BLaER1 treated with 17β-estradiol and CSF1 and Interleukin-3, amounts not matched to agents 10 nM and 100 nM (cell line): ENCODE data around the gene EIF2AK2.
A peak's percentile ranks its signal among the peaks of the same experiment; 100 is the strongest.

Experiments used
- H3K27ac ChIP-seq, 11 experiments: shearing (Covaris generic); formaldehyde crosslinking; 2 replicates each; pipeline ENCODE4 v1.8.1; 2022
- H3K27me3 ChIP-seq, 11 experiments: shearing (Covaris generic); formaldehyde crosslinking; 2 replicates each; pipeline ENCODE4 v1.8.1; 2022
- H3K36me3 ChIP-seq, 11 experiments: shearing (Covaris generic); formaldehyde crosslinking; 2 replicates each; pipeline ENCODE4 v1.8.1; 2022
- H3K4me1 ChIP-seq, 10 experiments: shearing (Covaris generic); formaldehyde crosslinking; 2 replicates each; pipeline ENCODE4 v1.8.1; 2022
- H3K4me2 ChIP-seq, 11 experiments: shearing (Covaris generic); formaldehyde crosslinking; 2 replicates each; pipeline ENCODE4 v1.8.1; 2022
- H3K4me3 ChIP-seq, 10 experiments: shearing (Covaris generic); formaldehyde crosslinking; 2 replicates each; pipeline ENCODE4 v1.8.1; 2022
- H3K9ac ChIP-seq, 11 experiments: shearing (Covaris generic); formaldehyde crosslinking; 2 replicates each; pipeline ENCODE4 v1.8.1; 2022
- H3K9me3 ChIP-seq, 11 experiments: shearing (Covaris generic); formaldehyde crosslinking; replicated peaks in 1 of 11; 2 replicates each; pipeline ENCODE4 v1.8.1; 2022
- H4K20me1 ChIP-seq, 11 experiments: shearing (Covaris generic); formaldehyde crosslinking; 2 replicates each; pipeline ENCODE4 v1.8.1; 2022
- Cebpa-rat ChIP-seq, 11 experiments: shearing (Covaris generic); IDR thresholded peaks; 2 replicates each; pipeline ENCODE4 v1.8.1; 2022

The EIF2AK2 gene

GRCh38 chr2:37132914-37133313 lies 23.9 kb downstream of the EIF2AK2 start:
- Histone ChIP-seq H3K9ac (no peak overlapping the region), H4K20me1 (no peaks in the 10 kb centered on the region), H3K27me3 (no peaks in the 10 kb centered on the region), H3K9me3 (peaks cover 0 to 6% (median 0%) of the 10 kb centered on the region in 11 experiments; a peak in 1 of 22 replicates), H3K4me1 (no peaks in the 10 kb centered on the region), H3K4me2 (no peak overlapping the region), H3K4me3 (no peak overlapping the region), H3K27ac (no peak overlapping the region), H3K36me3 (peaks cover 98 to 100% (median 100%) of the 10 kb centered on the region in 11 experiments)
- no peak for TF ChIP-seq Cebpa-rat (IDR thresholded peaks at IDR 0.05)

- no peak for TF ChIP-seq Cebpa-rat (IDR thresholded peaks at IDR 0.05)
- H3K4me3 ChIP-seq, result no peak overlapping the region
- no peak overlapping the region for H3K4me2 ChIP-seq
- no peak overlapping the region for H3K27ac ChIP-seq
- no peak overlapping the region for H3K9ac ChIP-seq
- no peaks in the 10 kb centered on the region for H3K4me1 ChIP-seq
- no peaks in the 10 kb centered on the region for H3K27me3 ChIP-seq
- peaks cover 0 to 3% (median 0%) of the 10 kb centered on the region in 11 experiments; a peak in 1 of 22 replicates for H4K20me1 ChIP-seq
- H3K36me3 ChIP-seq, result peaks cover 87 to 100% (median 97%) of the 10 kb centered on the region in 11 experiments
- H3K9me3 ChIP-seq, result no peaks in the 10 kb centered on the region
Observed at GRCh38 chr2:37125416-37125815, 31.4 kb downstream of the EIF2AK2 start.

GRCh38 chr2:37119157-37119556 lies 37.6 kb downstream of the EIF2AK2 start:
- no peaks in the 10 kb centered on the region for H3K27me3 ChIP-seq
- H3K9me3 ChIP-seq, result no peaks in the 10 kb centered on the region
- TF ChIP-seq Cebpa-rat (IDR thresholded peaks at IDR 0.05), result no peak
- no peaks in the 10 kb centered on the region for H3K4me1 ChIP-seq
- H3K36me3 ChIP-seq, result peaks cover 77 to 98% (median 89%) of the 10 kb centered on the region in 11 experiments
- H4K20me1 ChIP-seq, result peaks cover 0 to 13% (median 0%) of the 10 kb centered on the region in 11 experiments; a peak in 3 of 22 replicates
- no peak overlapping the region for H3K4me3 ChIP-seq
- peak overlapping the region in 2 of 11 experiments; percentile 8 to 30; a peak in 2 of 22 replicates for H3K27ac ChIP-seq
- no peak overlapping the region for H3K9ac ChIP-seq
- H3K4me2 ChIP-seq, result no peak overlapping the region

- H3K4me3 ChIP-seq, result no peak overlapping the region
- no peak overlapping the region for H3K27ac ChIP-seq
- H3K27me3 ChIP-seq, result no peaks in the 10 kb centered on the region
- no peak overlapping the region for H3K9ac ChIP-seq
- H3K4me1 ChIP-seq, result no peaks in the 10 kb centered on the region
- H4K20me1 ChIP-seq, result peaks cover 0 to 13% (median 0%) of the 10 kb centered on the region in 11 experiments; a peak in 3 of 22 replicates
- TF ChIP-seq Cebpa-rat (IDR thresholded peaks at IDR 0.05), result no peak
- H3K36me3 ChIP-seq, result peaks cover 73 to 98% (median 86%) of the 10 kb centered on the region in 11 experiments
- H3K4me2 ChIP-seq, result no peak overlapping the region
- no peaks in the 10 kb centered on the region for H3K9me3 ChIP-seq
Observed at GRCh38 chr2:37117566-37117965, 39.2 kb downstream of the EIF2AK2 start.

- Histone ChIP-seq H3K4me1 (no peaks in the 10 kb centered on the region), H3K4me2 (no peak overlapping the region), H3K9me3 (no peaks in the 10 kb centered on the region), H3K9ac (no peak overlapping the region), H3K27ac (no peak overlapping the region), H3K4me3 (no peak overlapping the region), H3K27me3 (no peaks in the 10 kb centered on the region), H3K36me3 (peaks cover 65 to 98% (median 84%) of the 10 kb centered on the region in 11 experiments), H4K20me1 (peaks cover 0 to 13% (median 0%) of the 10 kb centered on the region in 11 experiments; a peak in 2 of 22 replicates)
- TF ChIP-seq Cebpa-rat (IDR thresholded peaks at IDR 0.05), result no peak
Observed at GRCh38 chr2:37111958-37112357, 44.8 kb downstream of the EIF2AK2 start.

DNA sequence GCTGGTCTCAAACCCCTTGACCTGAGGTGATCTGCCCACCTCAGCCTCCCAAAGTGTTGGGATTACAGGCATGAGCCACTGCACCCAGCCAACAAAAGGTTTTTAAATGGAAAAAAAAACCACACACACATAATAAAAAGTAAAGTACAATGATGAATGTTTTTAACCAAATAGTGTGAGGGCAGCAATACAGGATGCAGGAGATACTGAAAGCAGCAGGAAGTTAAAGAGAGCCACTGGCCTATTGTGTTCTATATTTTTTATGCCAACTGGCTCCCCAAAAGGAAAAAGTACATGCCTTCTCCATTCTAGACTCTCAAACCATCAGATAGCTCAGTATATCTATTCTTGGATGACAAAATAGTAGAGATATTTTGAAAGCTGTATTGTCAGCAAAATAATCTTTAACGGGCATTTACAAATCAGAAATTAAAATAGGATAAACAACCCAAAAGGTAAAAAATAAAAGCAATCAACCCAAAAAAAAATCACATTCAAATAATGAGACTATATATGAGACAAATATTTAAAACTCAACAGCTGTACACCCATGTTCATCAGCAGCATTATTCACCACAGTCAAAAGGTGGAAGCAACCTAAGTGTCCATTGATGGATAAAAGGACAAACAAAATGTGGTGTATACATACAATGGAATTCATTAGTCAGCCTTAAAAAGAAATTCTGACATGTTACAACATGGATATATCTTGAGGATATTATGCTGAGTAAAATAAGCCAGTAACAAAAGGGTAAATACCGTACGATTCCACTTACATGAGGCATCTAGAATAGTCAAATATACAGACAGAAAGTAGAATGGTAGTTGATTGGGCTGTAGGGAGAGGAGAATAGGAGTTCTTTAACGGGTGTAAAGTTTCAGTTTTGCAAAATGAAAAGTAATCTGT lies 46.2 kb downstream of the EIF2AK2 start:
- no peak overlapping the region for H3K4me3 ChIP-seq
- no peak overlapping the region for H3K9ac ChIP-seq
- H3K36me3 ChIP-seq, result peaks cover 64 to 98% (median 84%) of the 10 kb centered on the region in 11 experiments
- no peak for TF ChIP-seq Cebpa-rat (IDR thresholded peaks at IDR 0.05)
- no peaks in the 10 kb centered on the region for H4K20me1 ChIP-seq
- no peaks in the 10 kb centered on the region for H3K9me3 ChIP-seq
- no peak overlapping the region for H3K4me2 ChIP-seq
- H3K27me3 ChIP-seq, result no peaks in the 10 kb centered on the region
- H3K27ac ChIP-seq, result no peak overlapping the region
- H3K4me1 ChIP-seq, result no peaks in the 10 kb centered on the region

DNA sequence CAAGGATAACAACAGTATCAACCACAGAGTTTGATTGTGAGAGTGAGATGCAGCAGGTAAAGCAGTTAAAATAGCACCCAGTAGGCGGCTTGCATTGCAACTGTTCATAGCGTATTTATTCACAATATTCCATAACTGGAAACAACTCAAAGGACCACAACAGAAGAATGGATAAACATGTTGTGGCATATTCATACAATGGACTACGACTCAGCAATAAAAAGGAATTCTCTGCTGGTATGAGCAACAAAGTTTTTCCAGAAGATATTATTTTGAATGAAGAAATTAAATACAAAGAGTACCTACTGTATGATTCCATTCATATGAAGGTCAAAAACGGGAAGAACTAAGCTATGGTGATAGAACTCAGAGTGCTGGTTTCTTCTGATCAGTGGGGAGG lies 47.3 kb downstream of the EIF2AK2 start:
- no peak overlapping the region for H3K4me2 ChIP-seq

DNA sequence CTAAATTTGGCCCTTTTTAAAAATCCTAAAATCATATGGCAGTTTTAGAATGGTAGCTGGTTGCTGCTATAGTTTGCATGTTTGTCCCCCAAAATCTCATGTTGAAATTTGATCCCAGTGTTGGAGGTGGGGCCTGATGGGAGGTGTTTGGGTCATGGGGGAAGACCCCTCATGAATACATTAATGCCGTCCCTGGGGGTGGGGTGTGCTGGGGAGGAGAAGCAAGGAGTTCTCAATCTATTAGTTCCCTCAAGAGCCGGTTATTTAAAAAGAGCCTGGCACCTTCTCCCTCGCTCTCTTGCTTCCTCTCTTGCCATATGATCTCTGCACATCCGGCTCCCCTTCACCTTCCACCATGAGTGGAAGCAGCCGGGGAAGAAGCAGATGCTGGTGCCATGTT lies 51.6 kb downstream of the EIF2AK2 start:
- no peak overlapping the region for H3K4me3 ChIP-seq
- peaks cover 66 to 100% (median 86%) of the 10 kb centered on the region in 11 experiments for H3K36me3 ChIP-seq
- no peak overlapping the region for H3K27ac ChIP-seq
- no peak overlapping the region for H3K4me2 ChIP-seq
- no peak overlapping the region for H3K9ac ChIP-seq
- H4K20me1 ChIP-seq, result no peaks in the 10 kb centered on the region
- no peak for TF ChIP-seq Cebpa-rat (IDR thresholded peaks at IDR 0.05)
- no peaks in the 10 kb centered on the region for H3K27me3 ChIP-seq
- no peaks in the 10 kb centered on the region for H3K4me1 ChIP-seq
- no peaks in the 10 kb centered on the region for H3K9me3 ChIP-seq

More for the DNA sequence above, 47.3 kb downstream of the EIF2AK2 start:
- no peak for TF ChIP-seq Cebpa-rat (IDR thresholded peaks at IDR 0.05)
- Histone ChIP-seq H3K9me3 (no peaks in the 10 kb centered on the region), H3K27me3 (no peaks in the 10 kb centered on the region), H3K4me1 (no peaks in the 10 kb centered on the region), H3K36me3 (peaks cover 68 to 100% (median 88%) of the 10 kb centered on the region in 11 experiments), H3K4me3 (no peak overlapping the region), H3K27ac (no peak overlapping the region), H3K9ac (no peak overlapping the region), H4K20me1 (no peaks in the 10 kb centered on the region)

- Histone ChIP-seq H3K9me3 (no peaks in the 10 kb centered on the region), H3K27me3 (no peaks in the 10 kb centered on the region), H3K4me1 (no peaks in the 10 kb centered on the region), H3K4me3 (no peak overlapping the region), H3K4me2 (no peak overlapping the region), H3K36me3 (peaks cover 65 to 100% (median 86%) of the 10 kb centered on the region in 11 experiments), H3K9ac (no peak overlapping the region), H3K27ac (no peak overlapping the region), H4K20me1 (no peaks in the 10 kb centered on the region)
- TF ChIP-seq Cebpa-rat (IDR thresholded peaks at IDR 0.05), result no peak
Observed at GRCh38 chr2:37104178-37104577, 52.6 kb downstream of the EIF2AK2 start.
